PC-3 (cell line): ENCODE measurements around the gene ATP1B3. TPM values are rescaled to one million over a fixed set of nuclear protein-coding genes. Genes with fewer than 3 reads are reported as not detected.

Experiments used
- ATAC-seq: fragments of 200-7000 bp; cut with Tn5 transposase; 2 replicates; pipeline ENCODE4 v1.9.1; 2020; ENCODE audit warnings: mild to moderate bottlenecking, moderate library complexity
- BruUV-seq: library from RNA; stranded (reverse); fragments of 400-500 nt; replicated peaks from 2 replicates; lab custom pipeline; 2021; lab: Mats Ljungman, UMichigan
- CTCF ChIA-PET: fragments of 300-600 bp; sonication (Branson Sonifier 250); formaldehyde crosslinking; loops from one replicate; lab custom pipeline; 2022; ENCODE audit warnings: antibody characterized with exemption; lab: Charles Lee
- POLR2A ChIA-PET: fragments of 300-600 bp; sonication (Branson Sonifier 250); formaldehyde crosslinking; loops from one replicate; lab custom pipeline; 2022; ENCODE audit warnings: antibody characterized with exemption; ENCODE audit not compliant: unreplicated experiment; lab: Charles Lee
- DNase-seq: peaks from one replicate; pipeline ENCODE4 v3.0.0-alpha.2; 2015
- H2AFZ ChIP-seq: fragments of 300-600 bp; sonication (generic); 2 replicates; pipeline ENCODE4 v1.6.0; 2016; ENCODE audit warnings: antibody characterized with exemption, low read length
- H3F3A ChIP-seq: fragments of 300-600 bp; sonication (generic); one replicate; pipeline ENCODE4 v1.6.0; 2017; ENCODE audit warnings: antibody characterized with exemption, low read length, control low read depth, mild to moderate bottlenecking; ENCODE audit not compliant: unreplicated experiment
- H3K27ac ChIP-seq: fragments of 300-600 bp; sonication (generic); 2 replicates; pipeline ENCODE4 v1.5.1; 2016; ENCODE audit warnings: mild to moderate bottlenecking, low read length
- H3K27me3 ChIP-seq: fragments of 300-600 bp; sonication (generic); 2 replicates; pipeline ENCODE4 v1.6.1; 2016; ENCODE audit warnings: low read length, mixed read lengths
- H3K36me3 ChIP-seq: fragments of 300-600 bp; sonication (generic); 2 replicates; pipeline ENCODE4 v1.6.1; 2016; ENCODE audit warnings: low read depth, mixed run types, low read length, mixed read lengths
- H3K4me1 ChIP-seq: fragments of 300-600 bp; sonication (generic); 2 replicates; pipeline ENCODE4 v1.5.1; 2016; ENCODE audit warnings: low read length; ENCODE audit not compliant: insufficient read depth
- H3K4me2 ChIP-seq: fragments of 300-600 bp; sonication (generic); 2 replicates; pipeline ENCODE4 v1.6.0; 2016; ENCODE audit warnings: low read length
- H3K4me3 ChIP-seq: fragments of 300-600 bp; sonication (generic); 2 replicates; pipeline ENCODE4 v1.5.1; 2016; ENCODE audit warnings: mild to moderate bottlenecking, low read length, mixed read lengths
- H3K79me2 ChIP-seq: fragments of 300-600 bp; sonication (generic); 2 replicates; pipeline ENCODE4 v1.6.1; 2017; ENCODE audit warnings: low read length, mixed read lengths
- H3K9ac ChIP-seq: fragments of 300-600 bp; sonication (generic); 2 replicates; pipeline ENCODE4 v1.6.0; 2016; ENCODE audit warnings: mild to moderate bottlenecking, low read length
- H3K9me2 ChIP-seq: fragments of 300-600 bp; sonication (generic); replicated peaks from 2 replicates; pipeline ENCODE4 v1.6.1; 2016; ENCODE audit warnings: mixed run types, low read length, mixed read lengths
- H3K9me3 ChIP-seq: fragments of 300-600 bp; sonication (generic); 2 replicates; pipeline ENCODE4 v1.6.1; 2016; ENCODE audit warnings: low read length, mixed read lengths
- H4K20me1 ChIP-seq: fragments of 300-600 bp; sonication (generic); 2 replicates; pipeline ENCODE4 v1.6.1; 2016; ENCODE audit warnings: low read length, mixed read lengths
- CTCF ChIP-seq: fragments of 300-600 bp; sonication (generic); conservative IDR thresholded peaks from 2 replicates; pipeline ENCODE4 v1.5.1; 2017; ENCODE audit warnings: antibody characterized with exemption, low read depth, mild to moderate bottlenecking, low read length
- EZH2 ChIP-seq: fragments of 300-600 bp; sonication (generic); IDR thresholded peaks from one replicate; pipeline ENCODE4 v1.6.1; 2017; ENCODE audit warnings: antibody characterized with exemption, mild to moderate bottlenecking, low read length; ENCODE audit not compliant: unreplicated experiment
- EZH2phosphoT487 ChIP-seq: fragments of 300-600 bp; sonication (generic); IDR thresholded peaks from 2 replicates; pipeline ENCODE4 v1.6.1; 2018; ENCODE audit warnings: mild to moderate bottlenecking, antibody characterized with exemption, low read length, borderline replicate concordance
- intact Hi-C: fragments of 100-400 bp; cut with micrococcal nuclease; formaldehyde crosslinking; loops from 2 replicates; pipeline ENCODE4 v1.9.0; 2023
- total RNA-seq: library from RNA; depleted of rRNA; stranded (reverse); fragments of >200 nt; gene quantifications from 2 replicates; pipeline ENCODE4 v1.2.3, GENCODE V29; 2014

Gene ATP1B3
- total RNA-seq, 1 experiment from 2014 or later, result 20.6 TPM

- no peak for DNase-seq
- no peak overlapping the region for H3K4me3 ChIP-seq
- CTCF ChIA-PET, result no interaction called here
These were observed 22.7 kb upstream of the ATP1B3 start for GRCh38 chr3:141853629-141854168.

GRCh38 chr3:141854599-141854998, 21.8 kb upstream of the ATP1B3 start:
- no peaks in the 10 kb centered on the region for H4K20me1 ChIP-seq
- H3F3A ChIP-seq, result no peaks in the 10 kb centered on the region
- no peak overlapping the region for H3K4me2 ChIP-seq
- H3K27ac ChIP-seq, result no peak overlapping the region
- no peak for DNase-seq
- no peak overlapping the region for H2AFZ ChIP-seq
- ATAC-seq, result no peak
- POLR2A ChIA-PET, result no interaction called here
- no peaks in the 10 kb centered on the region for H3K36me3 ChIP-seq
- H3K9me3 ChIP-seq, result no peaks in the 10 kb centered on the region
- no peaks in the 10 kb centered on the region for H3K27me3 ChIP-seq
- CTCF ChIA-PET, result no interaction called here
- no peak overlapping the region for H3K9ac ChIP-seq
- TF ChIP-seq EZH2phosphoT487 (no peak), CTCF (no peak), EZH2 (no peak)
- H3K4me3 ChIP-seq, result no peak overlapping the region
- no peaks in the 10 kb centered on the region for H3K9me2 ChIP-seq
- intact Hi-C loops, result no loop called here
- H3K4me1 ChIP-seq, result no peaks in the 10 kb centered on the region; the same call in 1 of the 2 replicates
- no TSS peak for BruUV-seq
- no peaks in the 10 kb centered on the region for H3K79me2 ChIP-seq

More at GRCh38 chr3:141853629-141854168, 22.7 kb upstream of the ATP1B3 start:
- Histone ChIP-seq H2AFZ (no peak overlapping the region), H3K4me1 (no peaks in the 10 kb centered on the region; the same call in 1 of the 2 replicates), H3K4me2 (no peak overlapping the region), H3F3A (no peaks in the 10 kb centered on the region), H3K79me2 (no peaks in the 10 kb centered on the region), H3K27ac (no peak overlapping the region), H3K9me2 (no peaks in the 10 kb centered on the region), H3K36me3 (no peaks in the 10 kb centered on the region), H4K20me1 (no peaks in the 10 kb centered on the region), H3K9ac (no peak overlapping the region), H3K9me3 (no peaks in the 10 kb centered on the region), H3K27me3 (no peaks in the 10 kb centered on the region)
- no peak for TF ChIP-seq EZH2
- TF ChIP-seq EZH2phosphoT487, result no peak
- no peak for TF ChIP-seq CTCF
- no peak for ATAC-seq
- intact Hi-C loops, result no loop called here
- no TSS peak for BruUV-seq
- POLR2A ChIA-PET, result no interaction called here

GRCh38 chr3:141858312-141858711, 18.1 kb upstream of the ATP1B3 start:
- Histone ChIP-seq H3K4me1 (no peaks in the 10 kb centered on the region), H3K79me2 (no peaks in the 10 kb centered on the region), H3K27ac (no peak overlapping the region), H3F3A (no peaks in the 10 kb centered on the region), H3K9ac (no peak overlapping the region), H3K9me3 (no peaks in the 10 kb centered on the region), H2AFZ (no peak overlapping the region), H4K20me1 (no peaks in the 10 kb centered on the region), H3K27me3 (no peaks in the 10 kb centered on the region), H3K4me2 (no peak overlapping the region), H3K36me3 (no peaks in the 10 kb centered on the region), H3K9me2 (no peaks in the 10 kb centered on the region), H3K4me3 (no peak overlapping the region)
- DNase-seq (no peak), ATAC-seq (no peak)
- CTCF ChIA-PET, result interaction anchor here (0.6 kb wide), 1 partner anchor 1348 kb away, joined by 3 read pairs; no protein-coding TSS in a partner anchor
- POLR2A ChIA-PET, result no interaction called here
- BruUV-seq, result no TSS peak
- no peak for TF ChIP-seq CTCF
- no peak for TF ChIP-seq EZH2
- no peak for TF ChIP-seq EZH2phosphoT487
- intact Hi-C loops, result no loop called here
